Uterus (tissue), 4 donors: ENCODE data around the gene FAM171A2. TPM values are rescaled to one million over a fixed set of nuclear protein-coding genes. Genes with fewer than 3 reads are reported as not detected.
"Not testable (repeated sequence)": the region's sequence is repeated elsewhere in the genome, so short reads cannot be mapped to it uniquely, and the experiment has no call there.

Experiments used
- DNase-seq, 2 donors: peaks; one replicate each; pipeline ENCODE4 v3.0.0-alpha.2; 2019 to 2020
- H3K27ac ChIP-seq, 2 donors: fragments of 200-600 bp; sonication (generic); 1 replicate in 1 of 2; 2 replicates in 1 of 2; pipeline ENCODE4 v1.5.1; 2016 to 2018
- H3K27me3 ChIP-seq, 2 donors: fragments of 200-600 bp; sonication (generic); one replicate each; pipeline ENCODE4 v1.5.1; 2018 to 2019; ENCODE audit warnings: control low read depth in 1 of 2
- H3K36me3 ChIP-seq, 2 donors: fragments of 200-600 bp; sonication (generic); one replicate each; pipeline ENCODE4 v1.5.1; 2019; ENCODE audit warnings: control low read depth in 1 of 2
- H3K4me1 ChIP-seq, 2 donors: fragments of 200-600 bp; sonication (generic); one replicate each; pipeline ENCODE4 v1.5.1; 2018 to 2019; ENCODE audit warnings: control low read depth in 1 of 2
- H3K4me3 ChIP-seq, 2 donors: fragments of 200-600 bp; sonication (generic); 1 replicate in 1 of 2; 2 replicates in 1 of 2; pipeline ENCODE4 v1.5.1; 2018 to 2019; ENCODE audit warnings: mild to moderate bottlenecking in 1 of 2
- H3K9me3 ChIP-seq, 2 donors: fragments of 200-600 bp; sonication (generic); one replicate each; pipeline ENCODE4 v1.5.1; 2019; ENCODE audit warnings: control low read depth in 1 of 2
- CTCF ChIP-seq, 4 experiments: fragments of 200-600 bp in 2 of 4; fragments of 450-650 bp in 2 of 4; sonication (generic) in 2 of 4; IDR thresholded peaks; one replicate each; pipeline ENCODE4 v1.5.1; 2016 to 2019; ENCODE audit warnings: antibody characterized with exemption in 4 of 4, mild to moderate bottlenecking in 2 of 4, moderate library complexity in 1 of 4
- POLR2A ChIP-seq, 2 donors: fragments of 450-650 bp; IDR thresholded peaks; one replicate each; pipeline ENCODE4 v1.6.1; 2016; ENCODE audit warnings: antibody characterized with exemption in 2 of 2, mild to moderate bottlenecking in 1 of 2, moderate library complexity in 1 of 2
- intact Hi-C: fragments of 100-400 bp; cut with DNase I; formaldehyde crosslinking; loops from one replicate; pipeline ENCODE4 v1.15.1; 2023; ENCODE audit warnings: low total_unique reads
- total RNA-seq, 4 donors: library from RNA; depleted of rRNA in 3 of 4; stranded (reverse); fragments of >200 nt in 3 of 4; gene quantifications; one replicate each; pipeline versions ENCODE4 v1.1.0 to v1.2.4, GENCODE V29; 2014 to 2023
- donor health status: DM: yes; HTN: yes; CAD: no.

Gene FAM171A2
- total RNA-seq, 4 donors from 2014 or later, result 0.77 to 32.1 (median 14.2) TPM

- no peaks in the 10 kb centered on the region for H3K4me1 ChIP-seq
- TF ChIP-seq CTCF (IDR thresholded peaks at IDR 0.05), result no peak
- no peak for TF ChIP-seq POLR2A (IDR thresholded peaks at IDR 0.05)
- DNase-seq, result no peak
- H3K27me3 ChIP-seq, result no peaks in the 10 kb centered on the region
- no peaks in the 10 kb centered on the region for H3K36me3 ChIP-seq
- H3K4me3 ChIP-seq, result no peak overlapping the region
- H3K9me3 ChIP-seq, result no peaks in the 10 kb centered on the region
- intact Hi-C loops, result no loop called here
- no peak overlapping the region for H3K27ac ChIP-seq
Measured at GRCh38 chr17:44374306-44375195, 10.9 kb upstream of the FAM171A2 start.

GRCh38 chr17:44372036-44372435, 8.4 kb upstream of the FAM171A2 start:
- H3K9me3 ChIP-seq, result no peaks in the 10 kb centered on the region
- DNase-seq, result no peak
- H3K4me1 ChIP-seq, result no peaks in the 10 kb centered on the region
- H3K27ac ChIP-seq, result no peak overlapping the region
- no peaks in the 10 kb centered on the region for H3K36me3 ChIP-seq
- H3K27me3 ChIP-seq, result no peaks in the 10 kb centered on the region
- intact Hi-C loops, result no loop called here
- H3K4me3 ChIP-seq, result no peak overlapping the region
- TF ChIP-seq POLR2A (IDR thresholded peaks at IDR 0.05) (no peak), CTCF (IDR thresholded peaks at IDR 0.05) (no peak)

- DNase-seq, H3K36me3 ChIP-seq, H3K4me3 ChIP-seq, H3K27me3 ChIP-seq, H3K9me3 ChIP-seq, intact Hi-C loops, H3K4me1 ChIP-seq, H3K27ac ChIP-seq: not testable (repeated sequence)
Measured at GRCh38 chr17:44369414-44370023, 5.9 kb upstream of the FAM171A2 start.

- H3K4me3 ChIP-seq, H3K9me3 ChIP-seq, H3K27ac ChIP-seq, H3K27me3 ChIP-seq, H3K4me1 ChIP-seq, intact Hi-C loops, DNase-seq, H3K36me3 ChIP-seq: not testable (repeated sequence)
Measured at GRCh38 chr17:44368391-44369243, 5.0 kb upstream of the FAM171A2 start.

- Histone ChIP-seq H3K27me3 (no peaks in the 10 kb centered on the region), H3K36me3 (no peaks in the 10 kb centered on the region), H3K4me3 (no peak overlapping the region), H3K4me1 (peaks cover 0 to 6% of the 10 kb centered on the region in 2 donors), H3K9me3 (no peaks in the 10 kb centered on the region), H3K27ac (no peak overlapping the region)
- intact Hi-C loops, result no loop called here
- TF ChIP-seq CTCF (IDR thresholded peaks at IDR 0.05) (no peak), POLR2A (IDR thresholded peaks at IDR 0.05) (no peak)
- DNase-seq, result no peak
Measured at GRCh38 chr17:44367231-44367979, 3.8 kb upstream of the FAM171A2 start.

GRCh38 chr17:44365051-44365450, 1.4 kb upstream of the FAM171A2 start:
- DNase-seq, H3K9me3 ChIP-seq, H3K27ac ChIP-seq, H3K4me1 ChIP-seq, intact Hi-C loops, H3K4me3 ChIP-seq, H3K27me3 ChIP-seq, H3K36me3 ChIP-seq: not testable (repeated sequence)
